GM23338 (cell line): ENCODE results near the gene WWOX. TPM values are rescaled to one million over a fixed set of nuclear protein-coding genes. Genes with fewer than 3 reads are reported as not detected.

ENCODE experiments used
- ATAC-seq: fragments of 200-7000 bp; cut with Tn5 transposase; 3 replicates; pipeline ENCODE4 v1.9.1; 2020
- DNase-seq: peaks from one replicate; pipeline ENCODE4 v3.0.0-alpha.2; 2015; ENCODE audit warnings: low spot score
- H2AFZ ChIP-seq: fragments of 200-600 bp; sonication (generic); 2 replicates; pipeline ENCODE4 v1.8.0; 2016; ENCODE audit warnings: antibody characterized with exemption, mild to moderate bottlenecking, moderate library complexity
- H3F3A ChIP-seq: fragments of 200-600 bp; sonication (generic); replicated peaks from 2 replicates; pipeline ENCODE4 v1.8.0; 2017; ENCODE audit warnings: antibody characterized with exemption, mixed run types, low read depth
- H3K27ac ChIP-seq: fragments of 200-600 bp; sonication (generic); 2 replicates; pipeline ENCODE4 v1.6.1; 2016; ENCODE audit warnings: low read depth
- H3K27me3 ChIP-seq: fragments of 200-600 bp; sonication (generic); 2 replicates; pipeline ENCODE4 v1.8.0; 2016; ENCODE audit warnings: mild to moderate bottlenecking, mixed run types, moderate library complexity; ENCODE audit not compliant: insufficient read depth
- H3K36me3 ChIP-seq: fragments of 200-600 bp; sonication (generic); 2 replicates; pipeline ENCODE4 v1.8.0; 2016; ENCODE audit warnings: mild to moderate bottlenecking; ENCODE audit not compliant: insufficient read depth
- H3K4me1 ChIP-seq: fragments of 200-600 bp; sonication (generic); 2 replicates; pipeline ENCODE4 v1.8.0; 2016; ENCODE audit warnings: mild to moderate bottlenecking, moderate library complexity; ENCODE audit not compliant: insufficient read depth
- H3K4me2 ChIP-seq: fragments of 200-600 bp; sonication (generic); 2 replicates; pipeline ENCODE4 v1.7.1; 2017; ENCODE audit warnings: mixed run types
- H3K4me3 ChIP-seq: fragments of 200-600 bp; sonication (generic); 2 replicates; pipeline ENCODE4 v1.6.1; 2016; ENCODE audit warnings: mixed run types
- H3K79me2 ChIP-seq: fragments of 200-600 bp; sonication (generic); replicated peaks from 2 replicates; pipeline ENCODE4 v1.8.0; 2017; ENCODE audit warnings: mild to moderate bottlenecking; ENCODE audit not compliant: insufficient read depth
- H3K9me2 ChIP-seq: fragments of 200-600 bp; sonication (generic); 2 replicates; pipeline ENCODE4 v1.8.0; 2017; ENCODE audit not compliant: insufficient read depth
- H4K20me1 ChIP-seq: fragments of 200-600 bp; sonication (generic); replicated peaks from 2 replicates; pipeline ENCODE4 v1.8.0; 2017; ENCODE audit warnings: mild to moderate bottlenecking; ENCODE audit not compliant: insufficient read depth
- H3K27ac Mint-ChIP-seq: 2 replicates; pipeline ENCODE4 v1.8.0; 2020; ENCODE audit warnings: inconsistent platforms, mild to moderate bottlenecking, moderate library complexity, mixed read lengths
- H3K27me3 Mint-ChIP-seq: 3 replicates; pipeline ENCODE4 v1.8.0; 2022; ENCODE audit warnings: low read depth, mild to moderate bottlenecking, moderate library complexity, mixed read lengths, inconsistent platforms; ENCODE audit not compliant: insufficient read depth, poor library complexity
- H3K36me3 Mint-ChIP-seq: 3 replicates; pipeline ENCODE4 v1.8.0; 2021; ENCODE audit warnings: low read depth, mild to moderate bottlenecking, inconsistent platforms, moderate library complexity, mixed read lengths
- H3K4me1 Mint-ChIP-seq: 3 replicates; pipeline ENCODE4 v1.8.0; 2020; ENCODE audit warnings: mild to moderate bottlenecking, inconsistent platforms, mixed read lengths
- H3K4me3 Mint-ChIP-seq: 3 replicates; pipeline ENCODE4 v1.8.0; 2021; ENCODE audit warnings: moderate library complexity, mild to moderate bottlenecking, inconsistent platforms, mixed read lengths
- H3K9me3 Mint-ChIP-seq: 3 replicates; pipeline ENCODE4 v1.8.0; 2020; ENCODE audit warnings: moderate library complexity, mild to moderate bottlenecking, inconsistent platforms, mixed read lengths
- EZH2phosphoT487 ChIP-seq: fragments of 200-600 bp; sonication (generic); IDR thresholded peaks from one replicate; pipeline ENCODE4 v1.8.1; 2018; ENCODE audit warnings: antibody characterized with exemption; ENCODE audit not compliant: unreplicated experiment
- JUNB ChIP-seq: IDR thresholded peaks from one replicate; pipeline ENCODE4 v1.6.1; 2016; ENCODE audit warnings: antibody characterized with exemption; ENCODE audit not compliant: unreplicated experiment
- NANOG ChIP-seq: IDR thresholded peaks from 2 replicates; pipeline ENCODE4 v1.6.1; 2016; ENCODE audit warnings: antibody characterized with exemption, borderline replicate concordance
- STAT1 ChIP-seq: IDR thresholded peaks from one replicate; pipeline ENCODE4 v1.6.1; 2016; ENCODE audit warnings: antibody characterized with exemption; ENCODE audit not compliant: unreplicated experiment
- ZNF114 ChIP-seq: fragments of 250-450 bp; sonication (Bioruptor Pico); IDR thresholded peaks from 2 replicates; pipeline ENCODE4 v1.5.0; 2020; ENCODE audit warnings: mild to moderate bottlenecking, moderate library complexity
- ZNF462 ChIP-seq: fragments of 250-450 bp; sonication (Bioruptor Pico); IDR thresholded peaks from 2 replicates; pipeline ENCODE4 v1.5.0; 2020; ENCODE audit warnings: mild to moderate bottlenecking, moderate library complexity
- polyA plus RNA-seq: library from polyadenylated mRNA; unstranded; fragments of >200 nt; fragmentation: Nextera tagmentation; extraction: Ambion mirVana; gene quantifications from 2 replicates; pipeline ENCODE4 v1.2.1, GENCODE V29; 2016
- total RNA-seq: library from RNA; depleted of rRNA; stranded (reverse); fragments of >200 nt; shearing (Covaris generic); gene quantifications from 2 replicates; pipeline ENCODE4 v1.2.3, GENCODE V29; 2014
- TF ChIP-seq, protein P1 (sequence below): IDR thresholded peaks from 2 replicates; pipeline ENCODE4 v1.6.1; 2016; ENCODE audit warnings: antibody characterized with exemption

Gene WWOX
- total and polyA plus RNA-seq, 2 experiments from 2014 or later: 10.0 to 19.3 TPM

DNA sequence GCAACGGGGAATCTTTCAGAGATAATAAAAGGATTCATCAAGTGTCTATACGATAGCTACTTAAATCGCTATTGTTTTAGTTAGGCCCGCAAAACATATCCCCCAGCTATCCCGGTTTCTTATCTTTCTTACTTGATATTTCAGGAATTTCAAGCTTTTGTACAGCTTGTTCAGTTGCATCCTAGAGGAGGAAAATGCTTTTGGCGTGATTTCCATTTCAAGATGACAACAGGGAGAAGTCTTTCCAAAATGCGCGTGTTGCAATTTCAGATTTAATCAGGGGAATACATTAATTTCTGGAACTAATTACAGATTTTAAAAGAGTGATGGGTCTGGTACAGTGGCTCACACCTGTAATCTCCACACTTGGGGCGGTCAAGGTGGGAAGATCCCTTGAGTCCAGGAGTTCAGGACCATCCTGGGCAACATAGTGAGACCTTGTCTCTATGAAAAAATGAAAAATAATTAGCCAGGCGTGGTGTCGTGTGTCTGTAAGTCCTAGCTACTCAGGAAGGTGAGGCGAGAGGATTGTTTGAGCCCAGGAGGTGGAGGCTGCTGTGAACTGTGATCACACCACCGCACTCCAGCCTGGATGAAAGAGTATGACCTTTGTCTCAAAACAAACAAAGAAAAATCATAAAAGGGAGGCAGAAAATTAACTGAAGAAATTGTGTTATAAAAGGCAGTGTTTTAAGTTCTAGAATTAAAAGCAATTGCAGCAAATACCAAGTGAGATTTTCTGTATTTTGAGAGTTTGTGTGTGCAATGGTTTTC is 954.9 kb downstream of the WWOX start (continued):
- no peak for TF ChIP-seq ZNF462 (CRISPR knock-in tag)
- no peak for TF ChIP-seq EZH2phosphoT487
- TF ChIP-seq, protein P1, sequence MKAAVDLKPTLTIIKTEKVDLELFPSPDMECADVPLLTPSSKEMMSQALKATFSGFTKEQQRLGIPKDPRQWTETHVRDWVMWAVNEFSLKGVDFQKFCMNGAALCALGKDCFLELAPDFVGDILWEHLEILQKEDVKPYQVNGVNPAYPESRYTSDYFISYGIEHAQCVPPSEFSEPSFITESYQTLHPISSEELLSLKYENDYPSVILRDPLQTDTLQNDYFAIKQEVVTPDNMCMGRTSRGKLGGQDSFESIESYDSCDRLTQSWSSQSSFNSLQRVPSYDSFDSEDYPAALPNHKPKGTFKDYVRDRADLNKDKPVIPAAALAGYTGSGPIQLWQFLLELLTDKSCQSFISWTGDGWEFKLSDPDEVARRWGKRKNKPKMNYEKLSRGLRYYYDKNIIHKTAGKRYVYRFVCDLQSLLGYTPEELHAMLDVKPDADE: no peak
- no peak for TF ChIP-seq ZNF114 (CRISPR knock-in tag)
- no peak for TF ChIP-seq STAT1
- no peak for TF ChIP-seq JUNB

GRCh38 chr16:79055251-79055970 is 956.0 kb downstream of the WWOX start:
- ATAC-seq: no peak
- DNase-seq: no peak
- no peak overlapping the region for H3K27ac ChIP-seq
- H3K27me3 Mint-ChIP-seq: peaks cover 2% of the 10 kb centered on the region
- no peak overlapping the region for H3K27ac Mint-ChIP-seq
- peaks cover 33% of the 10 kb centered on the region for H3K4me1 Mint-ChIP-seq
- H3K4me1 ChIP-seq: peaks cover 26% of the 10 kb centered on the region
- no peaks in the 10 kb centered on the region for H3K79me2 ChIP-seq
- peaks cover 6% of the 10 kb centered on the region; the same call in 1 of the 2 replicates for H3K9me2 ChIP-seq
- peaks cover 8% of the 10 kb centered on the region; the same call in 1 of the 2 replicates for H3F3A ChIP-seq
- 0 out of 2 replicates have a peak overlapping the region, but pooled peaks have one; percentile 34 for H3K4me2 ChIP-seq
- TF ChIP-seq ZNF114 (CRISPR knock-in tag): 0 out of 2 replicates have a peak, but pooled peaks have one; percentile 31
- no peak for TF ChIP-seq NANOG
- H2AFZ ChIP-seq: no peak overlapping the region
- H4K20me1 ChIP-seq: no peaks in the 10 kb centered on the region
- H3K27me3 ChIP-seq: no peaks in the 10 kb centered on the region
- no peak overlapping the region for H3K4me3 ChIP-seq
- no peak overlapping the region for H3K4me3 Mint-ChIP-seq
- H3K9me3 Mint-ChIP-seq: peaks cover 28% of the 10 kb centered on the region; the same call in 2 of the 3 replicates
- peaks cover 32% of the 10 kb centered on the region; the same call in 2 of the 3 replicates for H3K36me3 Mint-ChIP-seq
- H3K36me3 ChIP-seq: no peaks in the 10 kb centered on the region
